Body of pancreas (tissue), 4 donors: ENCODE measurements around the gene RABGGTB. TPM values are rescaled to one million over a fixed set of nuclear protein-coding genes. Genes with fewer than 3 reads are reported as not detected.
"Not testable (repeated sequence)": the region's sequence is repeated elsewhere in the genome, so short reads cannot be mapped to it uniquely, and the experiment has no call there.

Experiments used
- ATAC-seq: fragments of 150-250 bp; one replicate; pipeline ENCODE4 v1.9.1; 2016
- DNase-seq, 4 donors: peaks; one replicate each; pipeline ENCODE4 v3.0.0-alpha.2; 2019
- H3K27ac ChIP-seq, 4 donors: fragments of 200-600 bp; sonication (generic); 1 replicate in 3 of 4; 2 replicates in 1 of 4; pipeline versions ENCODE4 v1.5.1 to v1.6.1; 2016 to 2019; ENCODE audit warnings: mild to moderate bottlenecking in 1 of 4, mixed read lengths in 1 of 4, moderate library complexity in 1 of 4
- H3K27me3 ChIP-seq, 2 donors: fragments of 200-600 bp; sonication (generic); one replicate each; pipeline ENCODE4 v1.6.0; 2016; ENCODE audit warnings: mild to moderate bottlenecking in 1 of 2
- H3K36me3 ChIP-seq, 2 donors: fragments of 200-600 bp; sonication (generic); replicated peaks in 1 of 2; 2 replicates each; pipeline ENCODE4 v1.5.1; 2016; ENCODE audit warnings: low read depth in 2 of 2; ENCODE audit not compliant: insufficient read depth in 1 of 2
- H3K4me1 ChIP-seq: fragments of 200-600 bp; sonication (generic); one replicate; pipeline ENCODE4 v1.6.0; 2016
- H3K4me3 ChIP-seq, 2 donors: fragments of 200-600 bp; sonication (generic); 1 replicate in 1 of 2; 2 replicates in 1 of 2; pipeline ENCODE4 v1.5.1; 2016 to 2019
- H3K9me3 ChIP-seq, 3 donors: fragments of 200-600 bp; sonication (generic); 1 replicate in 2 of 3; 2 replicates in 1 of 3; pipeline ENCODE4 v1.5.1; 2016
- CTCF ChIP-seq, 7 experiments: fragments of 450-650 bp in 4 of 7; fragments of 200-600 bp in 3 of 7; sonication (generic) in 3 of 7; IDR thresholded peaks; one replicate each; pipeline ENCODE4 v1.5.1; 2016 to 2019; ENCODE audit warnings: antibody characterized with exemption in 7 of 7
- POLR2A ChIP-seq, 3 donors: fragments of 450-650 bp; IDR thresholded peaks; one replicate each; pipeline ENCODE4 v1.6.1; 2016; ENCODE audit warnings: antibody characterized with exemption in 3 of 3, mild to moderate bottlenecking in 2 of 3
- WGBS, 2 donors: methylation state at CpG; one replicate each; pipeline ENCODE4 v1.1.5; 2017; 5-methylcytosine and 5-hydroxymethylcytosine counted together
- intact Hi-C: fragments of 100-400 bp; cut with DNase I; formaldehyde crosslinking; loops from one replicate; pipeline ENCODE4 v1.15.1; 2023
- total RNA-seq, 2 donors: library from RNA; depleted of rRNA; stranded (reverse); fragments of >200 nt; gene quantifications; one replicate each; pipeline ENCODE4 v1.1.0, GENCODE V29; 2016

RABGGTB gene
- total RNA-seq: 10 to 100 TPM; 50.6 to 53.7 TPM

GRCh38 chr1:75785983-75786853 is at the start of gene RABGGTB:
Gene RABGGTB (plus strand): TSS chr1:75786256. CDS start chr1:75786272, 16 bp downstream.
- TF ChIP-seq POLR2A (IDR thresholded peaks at IDR 0.05) (peak; percentile 51 to 95 (median 94)), CTCF (IDR thresholded peaks at IDR 0.05) (peak in 1 of 7 experiments; percentile 7)
- Histone ChIP-seq H3K27me3 (no peaks in the 10 kb centered on the region), H3K27ac (peak within 1 kb of the TSS; percentile 71 to 88 (median 86)), H3K9me3 (no peaks in the 10 kb centered on the region), H3K36me3 (no peaks in the 10 kb centered on the region), H3K4me1 (peaks cover 49% of the 10 kb centered on the region), H3K4me3 (peak within 1 kb of the TSS; percentile 20 to 68)
- intact Hi-C loops: loop anchor here (10.0 kb wide), 1 partner anchor 51 kb away; no protein-coding TSS in a partner anchor
- ATAC-seq (peak; percentile 100), DNase-seq (peak; percentile 95 to 98 (median 96))
- WGBS, 2 donors: 0 to 1% methylated on average over 27 to 28 of the region's 28 CpGs

- WGBS, 2 donors: 84 to 94% methylated on average over 6 of the region's 6 CpGs
- ATAC-seq (no peak), DNase-seq (no peak)
- Histone ChIP-seq H3K4me3 (no peak overlapping the region), H3K4me1 (no peaks in the 10 kb centered on the region), H3K27me3 (no peaks in the 10 kb centered on the region), H3K9me3 (no peaks in the 10 kb centered on the region), H3K27ac (no peak overlapping the region), H3K36me3 (peaks cover 0 to 22% of the 10 kb centered on the region in 2 donors)
- intact Hi-C loops: no loop called here
- TF ChIP-seq POLR2A (IDR thresholded peaks at IDR 0.05) (no peak), CTCF (IDR thresholded peaks at IDR 0.05) (no peak)
Measured at GRCh38 chr1:75742047-75742625, 43.9 kb upstream of the RABGGTB start.

GRCh38 chr1:75745276-75745675 is 40.8 kb upstream of the RABGGTB start:
- intact Hi-C loops: no loop called here
- H3K9me3 ChIP-seq: no peaks in the 10 kb centered on the region
- H3K4me1 ChIP-seq: no peaks in the 10 kb centered on the region
- H3K27ac ChIP-seq: no peak overlapping the region
- 75 to 90% methylated on average over 4 of the region's 4 CpGs for WGBS, 2 donors
- no peak overlapping the region for H3K4me3 ChIP-seq
- H3K36me3 ChIP-seq: peaks cover 0 to 17% of the 10 kb centered on the region in 2 donors
- TF ChIP-seq CTCF (IDR thresholded peaks at IDR 0.05): no peak
- TF ChIP-seq POLR2A (IDR thresholded peaks at IDR 0.05): no peak
- no peak for DNase-seq
- no peaks in the 10 kb centered on the region for H3K27me3 ChIP-seq
- no peak for ATAC-seq

GRCh38 chr1:75757210-75757609 is 28.8 kb upstream of the RABGGTB start:
- ATAC-seq, H3K27me3 ChIP-seq, H3K27ac ChIP-seq, H3K4me3 ChIP-seq, intact Hi-C loops, H3K4me1 ChIP-seq, H3K36me3 ChIP-seq, H3K9me3 ChIP-seq, DNase-seq: not testable (repeated sequence)

GRCh38 chr1:75758543-75758942 is 27.5 kb upstream of the RABGGTB start:
- H3K36me3 ChIP-seq, H3K4me1 ChIP-seq, H3K27me3 ChIP-seq, DNase-seq, H3K4me3 ChIP-seq, intact Hi-C loops, H3K27ac ChIP-seq, ATAC-seq, H3K9me3 ChIP-seq: not testable (repeated sequence)
- WGBS, 2 donors: 85 to 97% methylated on average over 4 of the region's 4 CpGs
